ENCODE measurements around the gene C5. TPM values are rescaled to one million over a fixed set of nuclear protein-coding genes. Genes with fewer than 3 reads are reported as not detected.

The C5 gene
- total and polyA plus RNA-seq, 2 experiments from 2014 or later: 0.31 TPM; not detected in 1

GRCh38 chr9:120950421-120951388 lies 99.4 kb downstream of the C5 start:
- Mint-ChIP-seq H3K27ac (no peak overlapping the region), H3K4me3 (no peak overlapping the region), H3K9me3 (no peaks in the 10 kb centered on the region), H3K36me3 (ENCODE audit: low read depth) (no peaks in the 10 kb centered on the region), H3K4me1 (peaks cover 9% of the 10 kb centered on the region; the same call in 2 of the 3 replicates), H3K27me3 (ENCODE audit: insufficient read depth, low read depth, poor library complexity) (peaks cover 2% of the 10 kb centered on the region)
- no peak overlapping the region for H3K4me2 ChIP-seq
- H3K9me2 ChIP-seq (ENCODE audit: insufficient read depth): no peaks in the 10 kb centered on the region
- DNase-seq (ENCODE audit: low spot score) (no peak), ATAC-seq (no peak)
- no peaks in the 10 kb centered on the region for H3K36me3 ChIP-seq (ENCODE audit: insufficient read depth)
- TF ChIP-seq EZH2 (IDR thresholded peaks at IDR 0.05; ENCODE audit: low read depth, unreplicated experiment) (no peak), NANOG (IDR thresholded peaks at IDR 0.05; ENCODE audit: borderline replicate concordance) (no peak), CREB1 (CRISPR knock-in tag; IDR thresholded peaks at IDR 0.05; ENCODE audit: low read depth) (no peak), ETS1 (IDR thresholded peaks at IDR 0.05) (no peak), ZNF462 (CRISPR knock-in tag; IDR thresholded peaks at IDR 0.05) (no peak), CTCF (conservative IDR thresholded peaks at IDR 0.05; ENCODE audit: low read depth in 2 of 2) (no peak), POLR2AphosphoS5 (IDR thresholded peaks at IDR 0.05; ENCODE audit: low read depth) (no peak), STAT1 (IDR thresholded peaks at IDR 0.05; ENCODE audit: unreplicated experiment) (no peak), ZNF114 (CRISPR knock-in tag; IDR thresholded peaks at IDR 0.05) (no peak), REST (IDR thresholded peaks at IDR 0.05; ENCODE audit: unreplicated experiment) (no peak), EZH2phosphoT487 (IDR thresholded peaks at IDR 0.05; ENCODE audit: unreplicated experiment) (no peak), ZNF331 (CRISPR knock-in tag; IDR thresholded peaks at IDR 0.05; ENCODE audit: low read depth) (no peak), JUNB (IDR thresholded peaks at IDR 0.05; ENCODE audit: unreplicated experiment) (no peak)
- H3K4me3 ChIP-seq: no peak overlapping the region
- H3K27ac ChIP-seq (ENCODE audit: low read depth): no peak overlapping the region
- no peaks in the 10 kb centered on the region for H3K79me2 ChIP-seq (replicated peaks; ENCODE audit: insufficient read depth)
- H3K4me1 ChIP-seq (ENCODE audit: insufficient read depth): peaks cover 11% of the 10 kb centered on the region; the same call in 1 of the 2 replicates
- H3K27me3 ChIP-seq (ENCODE audit: insufficient read depth): no peaks in the 10 kb centered on the region
- no peaks in the 10 kb centered on the region for H3F3A ChIP-seq (replicated peaks; ENCODE audit: low read depth)
- peak overlapping the region; percentile 8; the same call in 1 of the 2 replicates for H2AFZ ChIP-seq
- H4K20me1 ChIP-seq (replicated peaks; ENCODE audit: insufficient read depth): no peaks in the 10 kb centered on the region

Data from GM23338 (cell line).